Measurements from ENCODE around the gene FGD6.

Gene FGD6

DNA sequence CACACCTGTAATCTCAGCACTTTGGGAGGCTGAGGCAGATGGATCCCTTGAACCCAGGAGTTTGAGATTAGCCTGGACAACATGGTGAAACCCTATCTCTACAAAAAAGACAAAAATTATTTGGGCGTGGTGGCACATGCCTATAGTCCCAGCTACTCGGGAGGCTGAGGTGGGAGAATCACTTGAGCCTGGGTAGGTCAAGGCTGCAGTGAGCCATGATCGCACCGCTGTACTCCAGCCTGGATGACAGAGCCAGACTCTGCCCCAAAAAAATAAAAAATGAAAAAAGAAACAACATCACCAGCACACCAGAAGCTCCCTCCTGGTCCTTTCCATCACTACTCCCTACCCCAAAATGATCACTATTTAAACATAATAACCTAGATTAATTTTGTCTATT, 2.9 kb upstream of the FGD6 start:
- Histone ChIP-seq H3K4me1 (ENCODE audit: control insufficient read depth, insufficient read depth, low read length, unreplicated experiment) (peaks cover 26% of the 10 kb centered on the region), H3K4me3 (ENCODE audit: low read depth, low read length) (no peak overlapping the region), H3K27me3 (ENCODE audit: insufficient read depth, low read length) (no peaks in the 10 kb centered on the region), H2AFZ (ENCODE audit: low read length, unreplicated experiment) (no peak overlapping the region), H3K79me2 (ENCODE audit: control insufficient read depth, insufficient read depth, low read length, unreplicated experiment) (peaks cover 72% of the 10 kb centered on the region), H3K27ac (ENCODE audit: low read depth, low read length) (no peak overlapping the region), H3K36me3 (ENCODE audit: insufficient read depth, low read length) (no peaks in the 10 kb centered on the region)

DNA sequence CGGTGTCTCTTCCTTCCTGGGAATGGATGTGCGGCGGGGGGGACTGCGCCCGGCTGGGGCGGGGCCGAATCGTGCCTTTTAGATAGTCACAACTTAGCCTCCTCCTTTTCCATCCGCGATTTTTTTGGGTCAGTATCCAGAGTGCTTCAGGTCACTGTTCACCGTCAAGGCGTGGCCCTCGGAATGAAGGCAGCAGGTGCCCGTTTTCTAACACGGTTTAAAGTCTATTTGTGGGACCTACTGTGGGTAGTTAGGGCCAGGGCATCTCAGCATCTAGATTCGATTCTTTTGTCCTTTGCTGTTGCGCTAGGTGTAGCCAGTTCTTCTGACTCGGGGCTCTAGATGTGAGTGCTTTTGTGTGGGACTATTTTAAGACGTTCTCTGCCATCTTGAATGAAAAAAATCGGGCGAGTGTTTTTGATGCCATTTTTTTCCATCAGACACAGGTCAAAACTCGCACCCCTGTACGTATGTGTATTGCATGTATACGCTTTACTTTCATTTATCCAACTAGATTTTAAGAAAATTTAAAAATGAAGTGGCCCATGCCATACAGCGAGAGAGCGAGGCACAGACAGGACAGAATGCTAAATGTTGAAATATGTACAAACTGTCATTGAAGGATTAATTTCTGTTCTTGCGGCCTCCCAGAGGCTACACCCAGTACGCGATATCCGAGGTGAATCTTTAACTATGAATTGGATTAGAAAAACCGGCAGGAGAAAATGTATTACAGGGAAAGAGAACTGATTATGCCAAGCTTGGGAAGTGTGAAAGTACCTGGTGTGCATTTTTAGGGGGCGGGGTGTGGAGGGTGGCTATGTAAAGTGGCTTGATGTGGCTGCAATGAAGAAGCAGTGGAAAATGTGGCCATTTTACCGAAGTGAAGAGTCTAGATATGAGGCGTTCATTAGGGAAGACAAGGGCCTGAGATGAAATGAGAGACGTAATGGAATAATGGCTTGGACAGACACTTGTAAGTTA, 1.2 kb upstream of the FGD6 start:
- peaks cover 67% of the 10 kb centered on the region for H3K79me2 ChIP-seq (ENCODE audit: control insufficient read depth, insufficient read depth, low read length, unreplicated experiment)
- H3K36me3 ChIP-seq (ENCODE audit: insufficient read depth, low read length): no peaks in the 10 kb centered on the region
- H3K4me3 ChIP-seq (ENCODE audit: low read depth, low read length): peak overlapping the region; percentile 98
- H3K27me3 ChIP-seq (ENCODE audit: insufficient read depth, low read length): no peaks in the 10 kb centered on the region
- peak overlapping the region; percentile 80 for H3K27ac ChIP-seq (ENCODE audit: low read depth, low read length)
- H3K4me1 ChIP-seq (ENCODE audit: control insufficient read depth, insufficient read depth, low read length, unreplicated experiment): peaks cover 17% of the 10 kb centered on the region
- H2AFZ ChIP-seq (ENCODE audit: low read length, unreplicated experiment): peak overlapping the region; percentile 71

DNA sequence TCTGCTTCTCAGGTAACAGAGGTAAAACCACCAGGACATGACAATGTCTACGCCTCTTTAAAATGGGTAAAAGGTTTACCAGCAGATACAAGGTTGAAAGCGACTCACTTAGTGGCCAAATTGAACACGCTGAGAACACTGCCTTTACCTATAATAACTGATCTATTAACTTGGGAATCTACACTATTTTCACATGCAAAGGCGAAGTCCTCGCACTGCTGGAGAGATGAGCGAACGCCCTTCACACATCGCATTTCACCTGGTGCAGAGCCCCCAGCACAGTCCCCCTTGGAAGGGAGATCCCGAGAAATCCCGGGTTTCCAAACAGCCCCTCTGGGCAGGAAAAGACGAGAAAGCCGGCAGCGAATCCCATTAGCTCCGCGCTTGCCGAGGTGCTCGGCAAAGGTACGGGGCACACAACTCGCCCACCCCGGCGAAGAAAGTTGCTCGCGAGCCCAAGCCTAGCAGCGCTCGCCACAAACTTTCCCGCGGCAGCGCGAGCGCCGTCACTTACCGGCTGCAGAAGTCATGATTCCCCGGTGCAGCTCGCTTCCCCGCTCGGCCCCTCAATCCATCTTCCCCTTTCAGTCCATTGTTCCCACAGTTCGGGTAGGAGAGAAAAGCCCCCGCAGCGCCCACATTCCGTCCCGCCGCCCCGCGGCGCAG, 423 bp downstream of the FGD6 start:
- H3K27me3 ChIP-seq (ENCODE audit: insufficient read depth, low read length): no peaks in the 10 kb centered on the region
- H3K27ac ChIP-seq (ENCODE audit: low read depth, low read length): peak overlapping the region; percentile 3; the same call in 1 of the 2 replicates
- peak overlapping the region; percentile 96 for H2AFZ ChIP-seq (ENCODE audit: low read length, unreplicated experiment)
- peak overlapping the region; percentile 98 for H3K4me3 ChIP-seq (ENCODE audit: low read depth, low read length)
- peaks cover 17% of the 10 kb centered on the region for H3K4me1 ChIP-seq (ENCODE audit: control insufficient read depth, insufficient read depth, low read length, unreplicated experiment)
- H3K36me3 ChIP-seq (ENCODE audit: insufficient read depth, low read length): no peaks in the 10 kb centered on the region
- peaks cover 55% of the 10 kb centered on the region for H3K79me2 ChIP-seq (ENCODE audit: control insufficient read depth, insufficient read depth, low read length, unreplicated experiment)

DNA sequence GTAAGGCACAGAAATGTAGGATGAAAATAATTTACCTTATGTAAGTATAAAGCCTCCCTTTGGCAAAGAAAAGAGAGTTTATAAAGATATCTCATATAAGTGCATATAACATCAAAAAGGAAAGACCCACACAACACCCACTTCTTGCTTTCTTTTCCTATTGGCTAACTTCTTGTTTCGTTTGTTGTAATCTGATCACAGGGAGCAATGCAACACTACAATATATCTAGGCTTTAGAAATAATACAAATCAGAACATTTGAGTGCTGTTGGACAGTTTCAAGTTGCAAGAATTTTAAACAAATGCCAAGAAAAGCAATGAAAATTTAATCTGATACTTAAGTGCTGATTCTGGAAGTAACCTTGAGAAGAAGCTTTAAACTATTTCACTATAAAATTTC, 1.3 kb downstream of the FGD6 start:
- H2AFZ ChIP-seq (ENCODE audit: low read length, unreplicated experiment): peak overlapping the region; percentile 41
- H3K27ac ChIP-seq (ENCODE audit: low read depth, low read length): 0 out of 2 replicates have a peak overlapping the region, but pooled peaks have one; percentile 18
- peak overlapping the region; percentile 98 for H3K4me3 ChIP-seq (ENCODE audit: low read depth, low read length)
- H3K36me3 ChIP-seq (ENCODE audit: insufficient read depth, low read length): no peaks in the 10 kb centered on the region
- peaks cover 17% of the 10 kb centered on the region for H3K4me1 ChIP-seq (ENCODE audit: control insufficient read depth, insufficient read depth, low read length, unreplicated experiment)
- H3K79me2 ChIP-seq (ENCODE audit: control insufficient read depth, insufficient read depth, low read length, unreplicated experiment): peaks cover 48% of the 10 kb centered on the region
- H3K27me3 ChIP-seq (ENCODE audit: insufficient read depth, low read length): no peaks in the 10 kb centered on the region

DNA sequence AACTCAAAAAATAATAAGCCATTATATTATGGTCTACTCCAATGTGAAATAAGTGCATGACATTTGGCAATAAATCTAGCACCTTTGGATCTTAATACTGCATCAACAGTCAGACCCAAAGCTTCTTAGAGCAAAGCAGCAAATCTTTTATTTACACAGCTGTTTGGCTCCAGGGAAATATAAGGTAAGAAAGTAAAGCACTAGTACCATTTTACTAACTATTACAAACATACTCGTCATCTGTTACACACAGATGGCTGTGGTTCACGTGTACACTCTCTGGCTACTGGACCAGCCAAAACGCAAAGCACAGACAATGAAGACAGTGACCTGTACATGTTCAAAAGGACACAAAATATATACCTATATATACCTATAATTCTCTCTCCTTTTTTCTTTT, 2.8 kb downstream of the FGD6 start:
- H2AFZ ChIP-seq (ENCODE audit: low read length, unreplicated experiment): no peak overlapping the region
- H3K79me2 ChIP-seq (ENCODE audit: control insufficient read depth, insufficient read depth, low read length, unreplicated experiment): peaks cover 34% of the 10 kb centered on the region
- no peak overlapping the region for H3K4me3 ChIP-seq (ENCODE audit: low read depth, low read length)
- no peaks in the 10 kb centered on the region for H3K36me3 ChIP-seq (ENCODE audit: insufficient read depth, low read length)
- H3K27me3 ChIP-seq (ENCODE audit: insufficient read depth, low read length): no peaks in the 10 kb centered on the region
- H3K4me1 ChIP-seq (ENCODE audit: control insufficient read depth, insufficient read depth, low read length, unreplicated experiment): peaks cover 9% of the 10 kb centered on the region
- H3K27ac ChIP-seq (ENCODE audit: low read depth, low read length): no peak overlapping the region

DNA sequence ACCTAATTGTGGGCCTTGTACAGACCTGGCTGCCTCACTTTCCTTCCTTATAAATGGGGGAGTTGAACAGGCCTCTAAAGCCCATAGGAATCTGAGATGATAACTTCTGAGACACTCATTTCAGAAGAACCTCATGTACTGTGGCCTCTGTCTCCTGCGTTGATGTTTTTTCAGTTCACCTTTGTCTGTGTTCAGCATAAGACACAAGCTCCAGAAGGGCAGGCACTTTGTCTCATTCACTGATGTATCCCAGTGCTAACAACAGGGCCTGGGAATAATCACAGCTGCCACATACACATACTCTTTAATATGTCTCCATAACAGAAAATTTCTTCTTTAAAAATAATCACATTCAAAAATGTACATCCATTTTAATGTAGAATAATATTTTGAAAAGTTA, 3.3 kb downstream of the FGD6 start:
- no peaks in the 10 kb centered on the region for H3K27me3 ChIP-seq (ENCODE audit: insufficient read depth, low read length)
- peaks cover 5% of the 10 kb centered on the region for H3K4me1 ChIP-seq (ENCODE audit: control insufficient read depth, insufficient read depth, low read length, unreplicated experiment)
- H3K79me2 ChIP-seq (ENCODE audit: control insufficient read depth, insufficient read depth, low read length, unreplicated experiment): peaks cover 28% of the 10 kb centered on the region
- no peak overlapping the region for H3K4me3 ChIP-seq (ENCODE audit: low read depth, low read length)
- H2AFZ ChIP-seq (ENCODE audit: low read length, unreplicated experiment): no peak overlapping the region
- no peaks in the 10 kb centered on the region for H3K36me3 ChIP-seq (ENCODE audit: insufficient read depth, low read length)
- no peak overlapping the region for H3K27ac ChIP-seq (ENCODE audit: low read depth, low read length)

DNA sequence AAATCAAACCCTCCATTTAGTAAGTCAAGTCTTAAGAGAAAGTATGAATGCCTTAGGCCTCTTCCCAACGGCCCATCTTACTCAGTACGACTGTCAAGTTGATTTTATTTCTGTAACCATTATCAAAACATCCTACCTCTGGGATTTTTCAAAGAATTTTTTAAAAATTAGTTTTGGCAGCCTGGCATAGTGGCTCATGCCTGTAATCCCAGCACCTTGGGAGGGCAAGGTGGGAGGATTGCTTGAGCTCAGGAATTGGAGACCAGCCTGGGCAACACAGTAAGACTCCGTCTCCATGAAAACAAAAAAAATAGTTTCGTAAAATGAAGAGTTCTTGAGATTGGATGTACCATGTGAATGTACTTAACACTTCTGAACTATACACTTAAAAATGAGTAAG, 4.1 kb downstream of the FGD6 start:
- Histone ChIP-seq H3K79me2 (ENCODE audit: control insufficient read depth, insufficient read depth, low read length, unreplicated experiment) (peaks cover 23% of the 10 kb centered on the region), H3K27ac (ENCODE audit: low read depth, low read length) (no peak overlapping the region), H2AFZ (ENCODE audit: low read length, unreplicated experiment) (no peak overlapping the region), H3K27me3 (ENCODE audit: insufficient read depth, low read length) (no peaks in the 10 kb centered on the region), H3K36me3 (ENCODE audit: insufficient read depth, low read length) (no peaks in the 10 kb centered on the region), H3K4me1 (ENCODE audit: control insufficient read depth, insufficient read depth, low read length, unreplicated experiment) (peaks cover 5% of the 10 kb centered on the region), H3K4me3 (ENCODE audit: low read depth, low read length) (no peak overlapping the region)

DNA sequence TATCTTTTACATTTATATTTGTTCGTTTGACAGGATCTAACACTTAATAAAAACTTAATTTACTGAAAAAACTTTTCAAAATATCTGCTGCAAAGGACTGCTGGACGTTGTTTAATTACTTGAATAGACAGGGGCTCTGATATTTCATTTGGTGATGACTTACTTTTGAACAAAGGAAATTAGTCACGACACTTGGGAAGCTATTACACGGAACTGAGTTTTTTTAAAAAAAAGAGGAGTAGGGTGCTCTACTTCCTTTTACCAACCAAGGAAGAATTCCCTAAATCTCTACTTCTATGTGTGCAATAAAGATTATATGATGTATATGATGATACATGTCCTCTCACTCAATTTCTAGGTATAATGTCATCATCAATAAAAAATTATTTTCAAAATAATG, 4.7 kb downstream of the FGD6 start:
- no peak overlapping the region for H3K4me3 ChIP-seq (ENCODE audit: low read depth, low read length)
- no peak overlapping the region for H3K27ac ChIP-seq (ENCODE audit: low read depth, low read length)
- no peak overlapping the region for H2AFZ ChIP-seq (ENCODE audit: low read length, unreplicated experiment)
- H3K4me1 ChIP-seq (ENCODE audit: control insufficient read depth, insufficient read depth, low read length, unreplicated experiment): peaks cover 5% of the 10 kb centered on the region
- no peaks in the 10 kb centered on the region for H3K27me3 ChIP-seq (ENCODE audit: insufficient read depth, low read length)
- no peaks in the 10 kb centered on the region for H3K36me3 ChIP-seq (ENCODE audit: insufficient read depth, low read length)
- peaks cover 23% of the 10 kb centered on the region for H3K79me2 ChIP-seq (ENCODE audit: control insufficient read depth, insufficient read depth, low read length, unreplicated experiment)

DNA sequence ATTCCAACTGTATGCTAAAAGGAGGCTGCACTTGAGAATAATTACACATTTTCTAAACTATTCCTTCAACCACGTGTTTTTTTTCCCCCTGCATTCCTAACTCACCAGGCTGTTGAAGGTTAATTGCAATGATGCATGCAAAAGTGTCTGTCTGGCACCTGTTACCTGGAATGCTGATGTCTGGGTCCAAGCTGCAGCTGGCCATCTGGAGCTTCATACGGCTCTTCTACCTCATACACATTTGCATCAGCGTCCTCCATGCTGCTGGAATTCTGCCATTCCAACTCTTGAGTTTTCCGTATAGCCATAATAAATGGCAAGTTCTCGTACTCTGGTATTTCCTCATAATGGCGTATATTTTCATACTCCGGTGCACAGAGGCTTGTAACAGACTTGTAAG, 8.6 kb downstream of the FGD6 start:
- H3K27ac ChIP-seq (ENCODE audit: low read depth, low read length): no peak overlapping the region
- H2AFZ ChIP-seq (ENCODE audit: low read length, unreplicated experiment): no peak overlapping the region
- H3K4me1 ChIP-seq (ENCODE audit: control insufficient read depth, insufficient read depth, low read length, unreplicated experiment): peaks cover 24% of the 10 kb centered on the region
- H3K4me3 ChIP-seq (ENCODE audit: low read depth, low read length): no peak overlapping the region
- H3K27me3 ChIP-seq (ENCODE audit: insufficient read depth, low read length): no peaks in the 10 kb centered on the region
- no peaks in the 10 kb centered on the region for H3K36me3 ChIP-seq (ENCODE audit: insufficient read depth, low read length)
- H3K79me2 ChIP-seq (ENCODE audit: control insufficient read depth, insufficient read depth, low read length, unreplicated experiment): peaks cover 4% of the 10 kb centered on the region

DNA sequence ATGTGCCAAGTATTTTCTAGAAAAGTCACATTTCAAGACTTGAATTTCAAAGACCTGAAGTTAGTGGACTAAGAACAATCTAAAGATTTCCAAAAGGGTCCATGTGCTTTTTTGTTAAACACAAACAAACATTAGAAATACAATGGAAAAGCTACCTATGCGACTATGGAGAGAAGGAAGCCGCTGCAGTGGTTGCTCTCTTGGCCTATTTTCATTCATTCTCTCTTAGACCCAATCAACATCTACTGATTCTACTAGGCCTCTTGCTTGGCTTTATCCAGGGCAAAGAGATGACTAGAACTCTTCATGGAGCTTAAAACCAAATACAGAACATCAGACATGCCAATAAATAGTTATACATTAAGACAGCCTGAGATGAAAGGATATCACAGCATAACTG, 9.9 kb downstream of the FGD6 start:
- Histone ChIP-seq H2AFZ (ENCODE audit: low read length, unreplicated experiment) (no peak overlapping the region), H3K27me3 (ENCODE audit: insufficient read depth, low read length) (no peaks in the 10 kb centered on the region), H3K27ac (ENCODE audit: low read depth, low read length) (no peak overlapping the region), H3K36me3 (ENCODE audit: insufficient read depth, low read length) (no peaks in the 10 kb centered on the region), H3K79me2 (ENCODE audit: control insufficient read depth, insufficient read depth, low read length, unreplicated experiment) (no peaks in the 10 kb centered on the region), H3K4me1 (ENCODE audit: control insufficient read depth, insufficient read depth, low read length, unreplicated experiment) (peaks cover 36% of the 10 kb centered on the region), H3K4me3 (ENCODE audit: low read depth, low read length) (no peak overlapping the region)

Data from ACC112 (cell line).